Sciatic nerve (tissue), 2 donors: Measurements from ENCODE around the gene ORMDL3. TPM values are rescaled to one million over a fixed set of nuclear protein-coding genes. Genes with fewer than 3 reads are reported as not detected.
A peak's percentile ranks its signal among the peaks of the same experiment; 100 is the strongest.

Experiments
- ATAC-seq: fragments of 200-7000 bp; cut with Tn5 transposase; one replicate; pipeline ENCODE4 v1.9.1; 2020; ENCODE audit warnings: mild to moderate bottlenecking, moderate library complexity
- DNase-seq: peaks from one replicate; pipeline ENCODE4 v3.0.0-alpha.2; 2020; ENCODE audit warnings: low spot score
- intact Hi-C: fragments of 100-400 bp; cut with DNase I; formaldehyde crosslinking; loops from one replicate; pipeline ENCODE4 v1.14.2; 2022
- total RNA-seq: library from RNA; stranded (reverse); fragmentation: NEBNext Ultra II Directional; extraction: Animal tissue kit (Norgen Biotek cat#: 25700); gene quantifications from one replicate; pipeline ENCODE4 v1.2.1, GENCODE V29; 2021
- donor health status: DM: no; HTN: no; CAD: no.
- donor health status: DM: no; HTN: no; CAD: no.

Gene ORMDL3
- total RNA-seq, 1 donor from 2014 or later: 39.1 TPM

- no peak for ATAC-seq
- intact Hi-C loops: no loop called here
- no peak for DNase-seq
Measured at GRCh38 chr17:39928858-39929645, 1.7 kb upstream of the ORMDL3 start.

GRCh38 chr17:39927929-39928857, 792 bp upstream of the ORMDL3 start:
- ATAC-seq (peak; percentile 71), DNase-seq (peak; percentile 70)
- intact Hi-C loops: no loop called here

- intact Hi-C loops: no loop called here
- DNase-seq (no peak), ATAC-seq (peak; percentile 37)
Measured at GRCh38 chr17:39926588-39927100, 757 bp downstream of the ORMDL3 start.

- intact Hi-C loops: no loop called here
- DNase-seq: no peak
- no peak for ATAC-seq
Measured at GRCh38 chr17:39926135-39926587, 1.2 kb downstream of the ORMDL3 start.

GRCh38 chr17:39925282-39926134, 1.9 kb downstream of the ORMDL3 start:
- no peak for DNase-seq
- intact Hi-C loops: no loop called here
- ATAC-seq: no peak

- DNase-seq: no peak
- ATAC-seq: no peak
- intact Hi-C loops: no loop called here
Measured at GRCh38 chr17:39924691-39925055, 2.7 kb downstream of the ORMDL3 start.

GRCh38 chr17:39923836-39924690, 3.3 kb downstream of the ORMDL3 start:
- intact Hi-C loops: no loop called here
- DNase-seq (no peak), ATAC-seq (no peak)

- DNase-seq: no peak
- no peak for ATAC-seq
- intact Hi-C loops: no loop called here
Measured at GRCh38 chr17:39923230-39923629, 4.2 kb downstream of the ORMDL3 start.

GRCh38 chr17:39922006-39922405, 5.4 kb downstream of the ORMDL3 start:
- intact Hi-C loops: no loop called here
- ATAC-seq (no peak), DNase-seq (no peak)

- ATAC-seq (no peak), DNase-seq (no peak)
- intact Hi-C loops: no loop called here
Measured at GRCh38 chr17:39921323-39921722, 6.1 kb downstream of the ORMDL3 start.

- intact Hi-C loops: no loop called here
- DNase-seq (no peak), ATAC-seq (no peak)
Measured at GRCh38 chr17:39920218-39921210, 6.9 kb downstream of the ORMDL3 start.

- intact Hi-C loops: no loop called here
- ATAC-seq: no peak
- no peak for DNase-seq
Measured at GRCh38 chr17:39919087-39919683, 8.2 kb downstream of the ORMDL3 start.

GRCh38 chr17:39916918-39917317, 10.5 kb downstream of the ORMDL3 start:
- intact Hi-C loops: no loop called here
- no peak for ATAC-seq

GRCh38 chr17:39915559-39915958, 11.8 kb downstream of the ORMDL3 start:
- intact Hi-C loops: no loop called here
- DNase-seq: no peak
- ATAC-seq: no peak

More at GRCh38 chr17:39916918-39917317, 10.5 kb downstream of the ORMDL3 start:
- DNase-seq: no peak

- intact Hi-C loops: no loop called here
- DNase-seq (no peak), ATAC-seq (no peak)
Measured at GRCh38 chr17:39913989-39914388, 13.4 kb downstream of the ORMDL3 start.

- DNase-seq (no peak), ATAC-seq (no peak)
- intact Hi-C loops: no loop called here
Measured at GRCh38 chr17:39908789-39909352, 18.5 kb downstream of the ORMDL3 start.
